Activated naive CD8-positive, alpha-beta T cell treated with anti-CD3 and anti-CD28 coated beads, Interleukin-2, amount 50 U/mL, for 16 hours (primary cell): Measurements from ENCODE around the gene DENND4A.

Experiments
- DNase-seq: peaks from one replicate; pipeline ENCODE4 v3.0.0-alpha.2; 2020; ENCODE audit warnings: low read depth, low spot score

DENND4A gene

GRCh38 chr15:65676123-65676522 is 116.0 kb downstream of the DENND4A start:
- no peak for DNase-seq

GRCh38 chr15:65675551-65675950 is 116.5 kb downstream of the DENND4A start:
- DNase-seq, result no peak

GRCh38 chr15:65666257-65666656 is 125.8 kb downstream of the DENND4A start:
- no peak for DNase-seq

DNA sequence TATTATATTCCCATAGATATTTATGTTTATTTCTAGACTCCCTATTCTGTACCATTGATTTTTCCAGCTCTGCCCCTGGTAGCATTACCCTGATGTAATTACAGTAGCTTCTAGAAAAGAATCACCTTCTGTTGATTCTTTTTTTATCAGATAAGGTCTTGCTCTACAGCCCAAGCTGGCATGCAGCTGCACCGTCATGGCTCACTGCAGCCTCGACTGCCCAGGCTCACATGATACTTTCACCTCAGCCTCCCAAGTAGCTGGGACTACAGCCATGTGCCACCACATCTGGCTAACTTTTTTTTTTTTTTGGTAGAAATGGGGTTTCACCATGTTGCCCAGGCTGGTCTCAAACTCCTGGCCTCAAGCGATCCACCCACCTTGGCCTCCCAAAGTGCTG is 128.6 kb downstream of the DENND4A start:
- DNase-seq, result no peak

- DNase-seq, result no peak
Observed at GRCh38 chr15:65660927-65661326, 131.2 kb downstream of the DENND4A start.

GRCh38 chr15:65659502-65660052 is 132.5 kb downstream of the DENND4A start:
- no peak for DNase-seq

DNA sequence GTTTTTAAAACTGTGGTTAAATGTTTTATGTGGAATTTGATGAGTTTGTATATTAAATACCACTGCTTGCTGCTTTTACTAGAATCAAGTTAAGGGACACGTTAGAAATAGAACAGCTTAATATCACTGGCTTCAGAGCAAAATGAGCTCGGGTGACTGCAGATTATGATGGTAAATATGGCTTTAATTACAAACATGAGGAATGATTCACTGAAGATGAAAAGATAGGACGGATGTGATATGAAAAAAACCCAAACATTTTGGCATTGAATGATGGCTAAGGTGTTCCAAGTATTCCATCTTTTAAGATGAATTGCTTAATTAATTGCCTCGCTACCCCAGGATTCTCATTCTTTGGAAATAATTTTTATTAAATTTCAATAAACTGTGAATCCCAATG is 136.6 kb downstream of the DENND4A start:
- no peak for DNase-seq

DNA sequence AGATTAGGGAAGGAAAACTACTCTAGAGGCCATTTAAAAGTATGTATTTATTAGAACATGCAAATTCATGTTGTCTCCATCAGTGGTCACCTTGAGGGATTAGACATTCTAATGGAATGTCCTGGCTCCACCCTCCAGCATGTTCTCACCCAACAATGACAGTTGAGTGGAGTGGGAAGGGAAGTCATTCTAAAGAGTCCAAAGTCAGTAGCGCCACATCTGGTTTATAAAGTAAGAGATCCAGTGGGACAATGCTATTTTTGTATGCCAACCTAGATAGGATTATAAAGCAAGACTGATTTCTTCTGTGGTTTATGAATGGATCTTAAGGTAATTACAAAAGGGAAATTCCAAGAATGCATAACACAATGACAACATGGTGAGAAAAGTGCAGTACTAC is 137.1 kb downstream of the DENND4A start:
- DNase-seq, result no peak

- DNase-seq, result no peak
Observed at GRCh38 chr15:65653801-65654521, 138.1 kb downstream of the DENND4A start.

- no peak for DNase-seq
Observed at GRCh38 chr15:65653341-65653740, 138.8 kb downstream of the DENND4A start.

DNA sequence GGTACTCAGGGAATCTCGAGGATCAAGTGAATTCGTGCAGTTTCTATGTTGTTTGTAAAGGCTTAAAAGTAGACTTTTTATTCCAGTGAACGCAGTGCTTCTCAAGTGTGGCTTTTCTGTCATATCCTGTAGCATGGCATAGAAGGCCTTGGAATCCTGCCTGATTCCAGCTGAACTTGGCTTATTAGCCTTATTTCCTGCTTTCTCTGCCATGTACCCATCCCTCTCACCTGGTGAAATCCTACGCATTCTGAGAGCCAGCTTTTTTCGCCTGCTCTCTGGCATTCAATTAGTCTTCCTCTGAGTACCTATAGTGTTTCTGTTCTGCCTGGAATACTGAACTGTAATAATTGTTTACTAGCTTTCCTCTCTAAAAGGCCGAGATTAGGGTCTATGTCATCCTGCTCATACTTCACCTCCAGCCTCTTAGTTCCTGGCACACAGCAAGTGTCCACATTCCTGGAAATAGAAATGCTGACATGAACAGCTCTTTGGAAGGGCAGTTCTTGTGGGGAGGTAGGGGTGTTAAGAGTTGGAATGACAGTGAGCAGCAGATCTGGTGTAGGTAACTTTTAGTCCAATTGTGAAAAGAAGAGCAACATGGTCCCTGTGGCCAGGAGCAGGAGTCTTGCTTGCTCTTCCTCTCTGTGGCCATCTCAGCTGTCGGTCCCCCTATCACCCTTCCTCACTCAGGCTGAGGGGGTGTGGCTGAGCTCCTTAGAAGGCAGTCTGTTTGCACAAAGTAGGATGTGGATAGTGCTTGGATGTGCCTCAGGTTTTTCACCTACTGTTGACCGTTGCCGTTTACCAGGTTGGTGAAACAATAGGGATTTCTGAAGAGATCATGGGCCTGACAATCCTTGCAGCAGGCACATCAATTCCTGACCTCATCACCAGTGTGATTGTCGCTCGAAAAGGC is 140.0 kb downstream of the DENND4A start:
- DNase-seq, result no peak

DNA sequence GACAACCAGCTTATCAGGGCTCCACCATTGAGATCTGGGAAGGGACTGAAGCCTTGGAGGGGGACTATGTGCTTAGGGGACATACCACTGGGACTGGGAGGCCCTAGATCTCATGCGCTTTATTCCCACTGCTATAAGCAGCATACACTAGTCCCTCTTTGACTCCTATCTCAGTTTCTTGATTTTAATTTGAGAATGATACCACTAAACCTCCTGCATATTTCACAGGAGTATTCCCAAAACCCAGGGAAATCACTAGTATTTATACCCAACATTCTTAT is 141.1 kb downstream of the DENND4A start:
- DNase-seq, result no peak

DNA sequence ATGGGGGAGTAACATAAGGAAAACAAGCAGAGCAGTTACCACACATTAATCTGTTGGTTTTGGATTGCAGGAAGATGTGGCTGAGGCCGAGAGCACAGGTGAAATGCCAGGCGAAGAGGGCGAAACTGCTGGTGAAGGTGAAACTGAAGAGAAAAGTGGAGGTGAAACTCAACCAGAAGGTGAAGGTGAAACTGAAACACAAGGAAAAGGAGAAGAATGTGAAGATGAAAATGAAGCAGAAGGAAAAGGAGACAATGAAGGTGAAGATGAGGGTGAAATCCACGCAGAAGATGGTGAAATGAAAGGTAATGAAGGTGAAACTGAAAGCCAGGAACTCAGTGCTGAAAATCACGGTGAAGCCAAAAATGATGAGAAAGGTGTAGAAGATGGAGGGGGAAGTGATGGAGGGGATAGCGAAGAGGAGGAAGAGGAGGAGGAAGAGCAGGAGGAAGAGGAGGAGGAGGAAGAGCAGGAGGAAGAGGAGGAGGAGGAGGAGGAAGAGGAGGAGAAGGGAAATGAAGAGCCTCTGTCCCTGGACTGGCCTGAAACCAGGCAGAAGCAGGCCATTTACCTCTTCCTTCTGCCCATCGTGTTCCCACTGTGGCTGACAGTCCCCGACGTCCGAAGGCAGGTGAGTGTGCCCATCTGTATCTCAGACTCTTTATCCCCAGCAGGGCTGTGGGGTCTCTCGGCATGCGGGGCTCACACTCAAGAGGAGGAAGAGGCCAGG is 141.6 kb downstream of the DENND4A start:
- DNase-seq, result no peak

DNA sequence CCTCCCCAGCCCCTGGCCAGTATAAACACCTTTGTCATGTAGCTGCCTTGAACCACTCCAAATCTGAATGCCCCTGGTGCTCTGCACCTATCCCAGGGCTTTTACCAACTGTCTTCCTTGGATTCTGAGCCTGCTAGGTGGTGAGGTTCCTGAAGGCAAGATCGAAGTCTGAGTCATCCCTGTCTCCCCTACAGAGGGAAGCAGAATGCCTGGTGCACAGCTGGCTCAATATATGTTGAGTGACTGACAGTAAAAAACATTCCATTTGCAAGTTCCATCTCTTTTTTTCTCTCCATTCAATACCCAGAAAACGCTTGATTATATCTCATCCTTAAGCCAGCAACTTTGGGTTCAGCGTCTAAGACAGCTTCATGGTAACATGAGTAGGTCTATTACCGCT is 145.6 kb downstream of the DENND4A start:
- no peak for DNase-seq

DNA sequence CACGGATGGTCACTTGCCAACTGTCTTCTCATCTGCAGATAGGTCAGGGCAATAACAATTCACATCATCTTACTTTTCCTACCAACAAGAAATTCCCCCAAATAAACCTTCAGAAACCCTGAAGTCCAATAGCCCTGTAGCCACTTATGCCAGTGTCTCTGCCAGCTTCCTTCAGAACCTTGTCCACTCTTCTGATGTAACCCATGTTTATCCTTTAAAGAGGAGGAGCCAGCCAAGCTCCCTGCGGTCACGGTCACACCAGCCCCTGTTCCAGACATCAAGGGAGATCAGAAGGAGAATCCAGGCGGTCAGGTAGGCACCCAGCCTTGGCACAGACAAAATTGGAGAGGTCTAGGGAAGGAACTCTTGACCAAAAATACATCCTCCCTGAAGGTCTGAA is 146.7 kb downstream of the DENND4A start:
- no peak for DNase-seq

DNA sequence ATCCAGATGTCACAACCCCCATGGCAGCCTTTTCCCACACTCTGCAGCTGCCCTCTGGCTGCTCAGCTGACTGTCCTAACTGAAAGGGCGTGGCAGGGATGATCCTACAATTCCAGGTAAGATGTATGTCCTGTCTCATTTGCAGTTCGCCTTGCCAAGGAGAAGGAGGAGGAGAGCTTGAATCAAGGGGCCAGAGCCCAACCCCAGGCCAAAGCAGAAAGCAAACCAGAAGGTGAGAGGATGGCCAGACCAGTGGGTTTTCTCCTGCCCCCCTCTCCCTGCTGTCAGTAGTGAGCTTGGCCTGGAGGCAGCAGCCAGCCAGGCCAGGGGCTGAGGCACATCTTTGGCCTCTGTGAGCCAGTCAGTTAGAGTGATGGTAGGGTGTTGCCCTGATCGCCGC is 147.8 kb downstream of the DENND4A start:
- DNase-seq, result no peak

DNA sequence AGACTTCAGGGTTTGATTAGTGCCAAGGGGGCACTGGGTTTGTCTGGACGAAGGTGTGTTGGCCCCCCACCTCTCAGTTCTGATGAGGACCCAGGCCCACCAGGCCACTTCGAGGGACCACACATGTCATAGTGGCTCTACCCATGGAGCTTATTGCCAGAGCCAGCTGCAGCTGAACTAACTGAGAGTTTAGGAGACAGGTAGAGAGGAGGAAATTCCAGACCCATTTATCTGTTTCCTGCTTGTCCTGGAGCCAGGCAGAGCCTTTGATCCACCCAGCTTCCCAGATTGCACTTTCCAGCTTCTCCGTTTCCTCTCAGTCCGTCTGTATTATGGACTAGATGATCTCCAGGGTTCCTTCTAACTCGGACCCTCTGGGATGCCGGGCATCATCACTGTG is 149.5 kb downstream of the DENND4A start:
- DNase-seq, result no peak

DNA sequence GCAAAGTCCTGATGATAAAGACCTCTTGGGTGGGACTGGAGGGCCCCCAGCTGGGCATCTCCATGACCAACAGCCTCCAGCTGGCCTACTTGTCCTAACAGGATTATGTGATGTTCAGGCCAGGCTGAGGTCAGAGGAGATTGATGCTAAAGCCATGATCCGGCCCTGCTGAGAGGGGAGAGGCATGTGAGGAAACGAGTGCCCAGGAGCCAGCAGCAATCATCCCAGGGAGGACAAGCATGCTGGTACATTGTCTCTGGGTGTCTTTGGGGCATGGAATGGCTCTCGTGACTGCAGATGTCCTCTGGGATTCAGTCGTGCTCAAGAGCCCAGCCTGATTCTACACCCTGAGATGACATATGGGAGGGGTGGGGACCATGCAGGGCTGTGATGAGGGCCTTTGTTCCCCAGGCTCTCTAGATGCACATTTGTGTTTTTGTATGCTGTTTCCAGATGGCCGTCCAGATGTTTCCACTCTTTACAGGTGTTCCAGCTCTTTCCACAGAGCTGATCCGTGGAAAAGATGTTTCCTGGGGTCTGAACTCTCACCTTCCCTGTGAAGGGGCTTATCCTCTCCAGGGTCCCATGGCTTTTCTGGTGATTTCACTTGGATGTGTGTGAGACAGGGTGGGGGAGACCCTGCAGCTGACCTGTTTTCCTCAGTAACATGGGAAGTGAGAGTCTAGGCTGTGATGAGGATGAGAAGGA is 150.2 kb downstream of the DENND4A start:
- DNase-seq, result no peak

GRCh38 chr15:65639509-65639908 is 152.6 kb downstream of the DENND4A start:
- DNase-seq, result no peak

DNA sequence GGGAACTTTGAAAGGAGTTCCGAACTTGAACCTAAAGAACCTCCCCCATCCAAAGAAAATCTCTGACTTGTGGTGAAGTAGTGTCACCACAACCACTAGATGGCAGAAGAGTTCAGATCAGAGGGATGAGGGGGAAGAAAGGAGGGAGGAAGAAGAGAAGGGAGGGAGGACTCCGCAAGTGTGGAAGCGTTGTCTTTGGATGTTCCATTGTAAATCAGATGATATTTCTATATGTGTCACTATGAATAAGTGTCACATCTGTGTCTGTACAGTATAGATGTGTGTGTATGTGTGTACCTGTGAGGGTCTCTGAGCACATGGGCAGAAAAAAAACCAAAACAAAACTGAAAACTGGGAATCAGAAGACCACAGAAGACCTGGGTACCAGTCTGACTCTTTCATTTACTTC is 153.4 kb downstream of the DENND4A start:
- no peak for DNase-seq

DNA sequence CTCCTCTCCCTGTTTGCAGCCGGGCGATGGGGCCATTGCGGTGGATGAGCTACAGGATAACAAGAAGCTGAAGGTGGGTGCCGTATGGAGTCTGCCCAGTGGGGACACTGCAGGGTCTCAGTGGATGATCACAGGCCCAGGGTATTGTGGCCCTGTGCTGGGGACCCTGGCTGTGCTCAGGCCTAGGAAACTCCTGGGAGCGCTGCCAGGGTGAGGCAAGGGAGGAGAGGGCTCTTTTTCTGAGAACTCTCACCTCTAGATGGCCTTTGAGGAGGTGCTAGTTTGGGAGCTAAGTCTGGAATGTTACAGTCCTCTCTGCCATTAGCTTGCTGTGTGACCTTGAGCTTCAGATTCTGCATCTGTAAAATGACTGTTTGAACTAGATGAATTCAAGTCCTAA is 154.0 kb downstream of the DENND4A start:
- DNase-seq, result no peak

- no peak for DNase-seq
Observed at GRCh38 chr15:65634356-65634755, 157.7 kb downstream of the DENND4A start.
